ELR (cell line): ENCODE data around the gene GOLGA1.

ENCODE experiments used
- DNase-seq: peaks from one replicate; pipeline ENCODE4 v3.0.0-alpha.2; 2015; ENCODE audit warnings: low read depth

Gene GOLGA1

DNA sequence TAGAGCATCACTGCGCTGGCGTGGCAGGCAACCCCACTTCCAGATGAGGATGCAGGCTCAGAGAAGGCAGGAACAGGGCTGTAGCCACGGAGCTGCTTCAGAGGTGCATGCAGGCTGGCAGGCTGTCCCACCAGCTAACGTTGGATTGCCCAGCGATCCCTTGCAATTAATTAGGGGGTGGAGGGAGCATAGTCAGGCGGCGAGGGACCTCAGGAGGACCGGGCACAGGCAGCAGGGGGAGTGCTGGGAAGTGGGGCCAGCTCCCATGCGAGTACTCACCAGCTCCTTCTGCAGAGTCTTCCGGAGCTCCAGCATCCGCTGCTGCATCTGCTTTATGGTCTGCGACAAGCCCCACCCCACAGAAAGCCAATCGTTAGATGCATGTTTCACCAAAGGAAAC, 58.7 kb downstream of the GOLGA1 start:
- DNase-seq, result no peak

DNA sequence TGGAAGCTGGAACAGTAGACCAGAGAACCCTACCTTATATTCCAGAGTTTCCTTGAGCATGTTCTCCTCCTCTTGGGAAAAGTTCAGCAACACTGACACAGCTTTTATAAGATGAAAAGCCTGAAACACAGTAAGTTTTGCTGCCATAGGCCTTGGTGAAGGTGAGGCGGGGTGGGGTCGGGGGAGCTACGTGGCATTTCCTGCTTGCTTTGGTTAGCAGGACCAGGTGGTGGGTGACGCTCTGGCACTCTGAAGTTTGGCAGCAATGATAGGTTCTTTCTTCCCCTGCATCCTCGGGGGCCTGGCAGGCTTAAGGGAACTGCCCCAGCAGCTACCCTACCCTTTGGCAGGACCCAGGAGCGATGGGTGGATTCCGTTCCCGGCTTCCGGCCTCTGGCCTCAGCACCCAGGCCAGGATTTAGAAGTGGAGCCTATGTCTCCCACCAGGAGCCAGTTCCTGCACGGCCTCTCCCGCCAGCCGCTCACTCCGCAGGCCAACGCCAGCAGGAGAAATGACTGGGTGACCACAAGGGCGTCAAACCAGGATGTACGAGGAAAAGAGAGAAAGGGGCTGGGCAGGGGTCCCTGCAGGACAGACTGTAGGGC, 59.6 kb downstream of the GOLGA1 start:
- DNase-seq, result no peak

DNA sequence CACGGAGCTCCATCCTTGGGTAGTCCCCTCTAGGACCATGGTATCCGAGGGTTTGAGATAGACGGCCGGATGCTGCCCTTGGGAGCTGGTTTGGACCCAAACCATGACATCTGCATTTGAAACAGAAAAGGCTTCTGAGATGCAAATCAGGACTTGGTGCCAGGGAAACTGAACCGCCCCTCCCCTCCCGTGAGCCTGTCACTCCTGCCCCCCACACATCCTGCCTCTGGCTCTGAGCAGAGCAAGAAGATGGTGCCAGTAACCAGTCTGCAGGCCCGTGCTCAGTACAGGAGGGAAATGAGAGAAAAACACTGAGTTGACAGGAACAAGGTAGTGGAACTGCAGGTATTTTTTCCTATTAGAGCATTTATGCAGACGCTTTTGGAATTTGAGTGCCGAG, 60.4 kb downstream of the GOLGA1 start:
- DNase-seq, result no peak

DNA sequence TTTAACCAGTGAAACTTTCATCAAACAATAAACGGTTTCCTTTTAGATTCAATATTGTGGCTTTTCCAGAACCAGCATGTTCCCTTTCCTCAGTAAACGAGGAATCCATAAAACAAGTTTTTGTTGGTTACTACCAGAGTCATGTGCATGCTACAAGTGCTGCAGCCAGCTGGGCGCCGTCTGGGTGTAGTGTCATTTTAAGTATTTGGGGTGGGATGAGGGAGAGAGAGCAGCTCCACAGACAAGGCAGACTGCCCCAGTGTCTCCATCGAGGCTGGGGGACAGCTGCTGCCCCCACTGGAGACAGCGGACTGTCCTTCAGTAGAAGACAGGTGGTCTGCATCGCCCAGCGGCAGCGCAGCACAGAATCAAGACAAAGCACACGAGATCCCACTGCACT, 61.7 kb downstream of the GOLGA1 start:
- DNase-seq, result no peak

DNA sequence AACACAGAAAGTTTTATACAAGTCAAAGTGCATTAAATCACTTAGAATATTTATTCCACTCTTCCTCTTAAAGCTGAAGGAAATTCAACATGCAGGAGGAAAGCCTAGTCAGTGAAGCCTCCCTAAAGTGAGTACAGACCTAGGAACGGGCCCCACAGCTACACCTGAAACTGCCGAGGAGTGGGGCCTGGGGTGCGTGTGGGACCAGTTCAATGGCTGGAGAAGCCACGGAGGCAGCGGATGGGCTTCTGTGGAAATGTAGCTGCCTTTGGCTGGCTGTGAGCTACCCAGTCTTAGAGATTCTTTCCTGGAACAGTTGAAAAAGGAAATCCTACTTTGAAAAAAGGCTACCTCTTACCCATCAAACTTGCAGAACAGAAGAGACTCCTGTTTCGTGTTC, 62.4 kb downstream of the GOLGA1 start:
- DNase-seq, result no peak

DNA sequence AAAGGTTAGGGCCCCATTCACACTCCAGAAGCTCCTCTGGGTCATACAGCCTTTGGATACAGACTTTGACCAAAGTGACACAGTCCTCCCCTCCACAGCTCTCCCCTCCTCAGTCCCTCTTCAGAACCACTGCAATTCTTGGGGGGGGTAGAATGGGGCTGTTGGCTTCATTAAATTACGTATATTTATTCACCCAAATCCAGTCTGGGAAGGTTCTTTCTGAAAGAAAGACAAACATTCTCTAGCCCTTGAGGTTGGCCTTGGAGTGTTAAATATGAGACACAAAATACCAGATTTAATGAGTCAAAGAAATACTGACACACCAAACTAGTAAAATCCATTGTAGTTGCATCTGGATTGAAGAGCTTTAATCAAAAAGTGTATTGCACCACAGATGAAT, 62.9 kb downstream of the GOLGA1 start:
- DNase-seq, result no peak

DNA sequence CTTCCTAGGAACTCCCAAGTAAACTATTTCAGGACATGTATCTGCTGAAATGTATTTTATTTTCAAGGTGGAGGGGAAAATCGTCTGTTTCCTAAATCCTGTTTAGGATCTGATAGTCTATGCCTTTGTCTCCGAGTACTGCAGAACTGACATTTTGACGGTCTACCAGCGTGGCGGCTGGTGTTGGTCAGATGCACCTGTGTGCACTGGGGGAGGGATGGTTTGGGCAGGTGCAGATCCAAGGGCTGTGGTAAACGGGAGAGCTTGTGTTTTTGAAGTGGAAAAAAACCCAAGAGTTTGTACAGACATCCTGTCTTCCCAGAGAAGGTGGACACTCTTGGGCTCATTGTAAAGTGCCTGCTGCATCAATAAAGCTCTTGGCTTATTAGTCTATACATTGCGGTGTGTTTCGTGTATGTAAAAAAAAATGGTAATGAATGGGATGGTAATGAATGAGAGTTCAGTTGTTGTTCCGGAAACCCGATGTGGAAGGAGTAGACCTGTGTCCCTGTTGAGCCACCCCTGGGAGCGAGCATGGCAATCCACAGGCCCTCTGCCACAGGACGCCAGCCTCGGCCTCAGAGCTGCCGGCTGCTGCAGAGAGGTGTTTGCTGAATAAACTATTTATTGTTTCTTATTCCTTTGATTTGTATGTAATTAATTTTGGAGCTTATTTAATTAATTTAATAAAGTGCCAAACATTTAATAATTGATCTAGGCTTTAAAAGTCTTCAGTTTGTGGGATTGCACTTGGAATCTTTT, 63.7 kb downstream of the GOLGA1 start:
- DNase-seq, result no peak

DNA sequence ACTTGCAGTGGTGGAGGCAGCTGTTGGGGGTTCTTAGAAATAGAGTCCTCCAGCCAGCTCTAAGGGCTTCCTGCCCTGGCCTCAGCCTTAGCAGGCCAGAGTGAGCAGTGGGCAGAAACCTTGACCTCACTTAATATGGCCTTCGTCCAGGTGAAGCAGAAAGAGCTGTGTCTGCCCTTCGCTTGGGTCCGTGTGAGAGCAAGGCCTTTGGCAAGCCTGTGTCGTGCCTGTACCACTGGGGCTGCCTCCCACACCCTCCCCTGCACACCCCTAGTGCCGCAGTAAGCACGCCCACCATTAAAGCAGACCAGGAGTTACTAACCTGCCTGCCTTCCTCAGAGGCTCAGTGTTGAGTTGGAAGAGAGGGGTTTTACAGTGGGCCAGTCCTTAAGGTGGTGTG, 65.4 kb downstream of the GOLGA1 start:
- no peak for DNase-seq

DNA sequence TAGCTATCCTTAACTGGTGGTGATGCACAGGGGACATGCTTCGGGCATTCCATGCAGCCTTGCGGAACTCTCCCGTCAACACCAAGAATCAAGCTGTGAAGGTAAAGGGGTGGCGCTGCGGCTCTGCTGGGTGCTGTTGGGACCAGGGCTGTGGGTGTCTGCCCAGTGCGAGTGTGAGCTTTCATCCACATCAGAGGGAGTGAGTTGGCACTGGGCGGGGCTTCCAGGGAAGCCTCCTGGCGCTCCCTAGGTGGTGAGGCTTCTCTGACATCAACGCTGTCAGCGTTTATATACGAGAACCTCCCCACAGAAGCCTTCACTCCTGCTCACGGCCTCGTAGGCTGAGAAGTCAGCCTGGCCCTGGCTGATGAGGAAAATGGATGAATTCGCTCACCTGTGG, 67.2 kb downstream of the GOLGA1 start:
- no peak for DNase-seq

DNA sequence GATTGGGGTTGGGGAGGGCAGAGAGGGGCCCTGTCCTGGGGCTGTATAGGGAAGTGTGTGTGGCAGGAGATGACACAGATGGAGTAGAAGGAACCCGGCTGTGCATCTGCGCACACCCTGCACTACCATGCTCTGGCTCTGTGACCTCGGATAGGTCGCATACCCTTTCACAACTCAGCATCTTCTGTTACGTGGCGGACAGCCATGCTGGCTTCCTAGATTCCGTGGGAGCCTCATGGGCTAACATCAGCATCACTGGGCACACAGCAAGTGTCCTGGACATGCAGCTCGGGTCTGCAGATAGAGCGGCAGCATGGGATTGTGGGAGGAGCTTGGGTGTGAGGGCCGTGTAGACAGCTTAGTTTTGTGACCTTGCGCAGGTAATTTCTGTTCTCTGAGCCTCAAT, 69.7 kb downstream of the GOLGA1 start:
- DNase-seq, result no peak

DNA sequence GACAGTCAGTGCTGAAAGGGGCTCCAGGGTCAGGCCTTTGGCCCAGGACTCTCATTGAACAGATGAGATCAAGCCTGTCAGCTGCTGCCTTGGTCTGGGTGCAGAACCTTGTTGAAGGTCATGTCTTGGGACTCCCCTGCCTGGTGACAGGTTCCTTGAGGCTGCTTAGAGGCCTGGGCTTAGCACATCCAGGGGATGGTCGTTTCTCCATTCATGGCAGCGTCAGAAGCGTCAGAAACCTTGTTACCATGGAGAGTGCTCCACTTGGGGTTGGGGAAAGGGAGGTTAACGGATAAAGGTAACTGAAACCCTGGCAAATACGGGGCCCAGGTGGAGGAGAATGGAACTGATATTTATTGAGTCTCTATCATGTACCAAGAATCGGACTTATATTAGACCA, 70.2 kb downstream of the GOLGA1 start:
- DNase-seq, result no peak

DNA sequence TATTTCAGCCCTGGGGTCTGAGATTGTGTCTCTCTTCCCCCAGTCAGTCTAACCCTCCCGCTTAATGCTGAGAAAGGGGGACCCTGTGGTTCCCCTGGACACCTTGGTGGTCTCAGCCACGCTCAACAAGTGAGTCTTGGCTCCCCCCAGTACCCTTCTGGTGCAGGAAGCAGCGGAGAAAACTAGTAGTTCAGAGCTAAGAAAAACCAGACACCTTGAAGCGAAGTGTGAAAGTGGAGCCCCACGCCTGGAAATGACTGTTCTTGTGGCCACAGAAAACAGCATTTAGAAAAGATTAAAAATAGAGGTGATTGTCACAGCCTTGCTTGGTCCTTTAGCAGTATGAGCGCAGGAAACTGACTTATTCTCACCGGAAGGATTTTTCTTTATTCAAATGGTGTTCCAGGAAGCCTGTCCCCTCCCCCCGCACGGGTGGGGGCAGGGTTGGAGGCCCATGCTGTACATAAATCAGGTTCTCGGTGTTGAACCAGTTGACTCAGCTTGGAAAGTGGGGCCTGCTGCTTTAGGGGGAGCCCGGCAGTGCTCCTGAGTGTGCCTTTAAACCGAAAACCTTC, 70.8 kb downstream of the GOLGA1 start:
- peak; percentile 64 for DNase-seq

DNA sequence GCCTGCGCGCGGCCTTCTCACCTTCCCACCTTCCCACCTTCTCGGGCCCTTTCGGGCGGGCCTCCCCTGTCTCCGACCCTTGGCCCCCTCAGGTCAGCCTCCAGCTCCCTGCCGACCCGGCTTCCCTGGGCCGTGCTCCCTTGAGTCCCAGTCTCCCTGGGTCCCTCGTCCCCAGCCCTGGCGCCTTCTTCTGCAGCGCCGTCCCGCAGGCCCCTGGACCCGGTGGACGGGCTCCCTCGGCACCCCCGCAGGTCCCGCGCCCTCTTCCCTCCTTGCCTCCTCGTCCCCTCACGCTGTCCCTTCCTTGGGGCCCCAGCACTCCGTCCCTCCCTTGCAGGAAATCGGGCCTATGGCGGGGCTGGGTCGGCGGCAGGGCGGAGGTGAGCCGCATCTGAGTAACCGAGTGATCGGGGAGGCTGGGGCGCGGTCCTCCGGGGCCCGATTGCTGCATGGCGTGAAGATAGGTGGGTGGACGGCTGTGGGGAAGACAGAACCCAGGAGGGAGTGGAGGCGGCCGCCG, 71.4 kb downstream of the GOLGA1 start:
- peak; percentile 66 for DNase-seq

DNA sequence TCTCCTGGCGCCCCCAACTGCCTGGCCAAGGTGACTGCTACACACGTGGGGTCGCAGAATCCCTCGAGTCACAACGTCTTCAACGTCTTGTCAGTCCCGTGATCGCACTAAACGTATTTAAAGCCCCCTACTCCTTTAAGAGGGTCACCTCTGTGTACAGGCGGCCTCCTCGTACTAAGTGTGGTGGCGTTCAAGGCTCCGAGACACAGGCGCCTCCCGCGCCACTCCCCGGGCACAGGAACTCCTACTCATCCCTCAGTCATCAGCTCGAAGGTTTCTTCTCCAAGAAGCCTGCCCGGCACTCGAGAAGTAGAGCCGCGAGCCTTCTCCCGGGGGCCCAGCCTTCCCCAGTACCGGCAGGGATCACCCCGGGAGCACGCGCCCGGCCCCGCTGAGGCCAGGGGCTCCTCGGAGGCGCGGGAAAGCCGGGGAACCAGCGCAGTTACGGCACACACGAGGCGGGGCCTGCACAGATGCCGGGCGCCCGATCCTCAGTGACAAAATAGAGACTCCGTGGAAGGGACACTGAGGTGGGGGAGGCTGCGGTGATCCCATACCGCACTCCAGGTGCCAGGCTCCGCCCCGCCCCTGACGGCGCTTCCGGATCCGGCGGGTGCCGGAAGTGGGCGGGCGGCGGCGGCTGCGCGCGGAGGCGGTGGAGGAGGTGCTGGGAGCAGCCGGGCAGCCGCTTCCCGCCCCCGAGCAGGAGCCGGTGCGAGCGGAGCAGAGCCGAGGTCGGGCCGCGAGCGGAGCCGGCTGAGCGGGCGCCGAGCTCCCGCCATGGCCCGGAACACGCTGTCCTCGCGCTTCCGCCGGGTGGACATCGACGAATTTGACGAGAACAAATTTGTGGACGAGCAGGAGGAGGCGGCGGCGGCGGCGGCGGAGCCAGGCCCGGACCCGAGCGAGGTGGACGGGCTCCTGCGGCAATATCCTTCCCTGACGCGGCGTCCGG, 72.1 kb downstream of the GOLGA1 start:
- peak; percentile 90 for DNase-seq

DNA sequence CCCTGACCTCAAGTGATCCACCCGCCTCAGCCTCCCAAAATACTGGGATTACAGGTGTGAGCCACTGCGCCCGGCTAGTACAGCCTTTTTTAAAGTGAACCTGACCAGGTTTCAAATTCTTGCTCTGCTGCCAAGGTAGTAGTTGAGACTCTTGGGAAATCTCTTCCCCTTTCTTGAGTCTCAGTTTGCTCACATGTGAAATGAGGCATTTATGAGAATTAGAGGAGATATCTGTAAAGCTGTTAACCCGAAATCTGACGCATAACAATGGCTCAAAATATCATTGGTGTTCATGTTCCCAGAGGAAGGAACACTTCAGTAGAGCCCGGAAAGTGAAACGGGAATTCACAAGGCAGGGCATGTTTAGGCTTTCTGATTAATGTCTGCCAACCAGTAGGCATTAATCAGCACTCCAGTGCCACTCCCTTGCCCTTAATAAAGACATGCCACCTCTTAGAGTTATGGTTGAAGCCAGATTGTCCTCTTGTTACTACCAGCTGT, 77.5 kb downstream of the GOLGA1 start:
- no peak for DNase-seq

DNA sequence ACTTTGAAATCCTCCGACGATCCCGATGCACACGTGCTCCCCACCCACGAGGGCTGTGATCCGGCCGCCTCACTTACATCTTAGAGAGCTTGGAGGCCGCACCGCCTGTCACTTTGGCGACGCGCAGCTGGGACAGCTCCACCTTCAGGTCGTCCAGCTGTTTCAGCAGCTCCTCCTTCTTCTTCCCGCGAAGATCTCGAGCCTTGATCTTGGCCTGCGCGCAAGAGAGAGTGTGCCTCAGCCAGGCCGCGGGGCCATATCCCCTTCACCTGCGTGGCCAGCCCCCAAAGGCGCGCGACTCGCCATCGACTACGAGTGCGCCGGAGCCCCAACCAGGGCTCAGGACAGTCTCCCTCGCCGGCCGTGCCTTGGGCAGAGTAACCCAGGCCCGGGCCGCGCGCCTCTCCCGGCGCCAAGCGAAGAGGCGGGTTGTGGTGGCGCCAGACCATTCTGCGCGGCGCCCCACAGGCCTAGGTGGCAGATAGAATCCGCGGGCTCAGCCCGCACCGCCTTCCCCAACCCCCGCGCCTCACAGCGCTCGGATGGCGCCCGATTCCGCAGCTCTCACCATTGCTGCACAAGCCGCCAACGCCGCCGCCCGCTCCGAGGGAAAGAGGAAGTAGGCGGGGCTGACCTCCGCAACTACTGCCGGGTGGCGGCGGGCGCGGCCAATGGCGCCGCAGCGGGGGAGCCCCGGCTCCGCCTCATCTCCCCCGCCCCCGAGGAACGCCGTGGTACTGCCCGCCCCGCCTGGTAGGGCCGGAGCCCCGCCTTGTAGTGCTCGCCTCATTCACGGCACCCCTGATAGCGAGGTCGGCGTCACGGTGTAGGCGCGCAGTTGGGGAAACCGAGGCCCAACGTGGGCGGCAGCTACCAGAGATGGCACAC, 79.3 kb downstream of the GOLGA1 start, which contains the start of the genes ARPC5L and RPL35:
Gene ARPC5L, plus strand, starts transcription at position 789 of the 888 bp plus-strand sequence. CDS start 7,161 bp downstream, outside the sequence.
Gene RPL35, minus strand, starts transcription at position 616 of the 888 bp plus-strand sequence. Its CDS starts 45 bp downstream, at position 571.
- peak; percentile 96 for DNase-seq

DNA sequence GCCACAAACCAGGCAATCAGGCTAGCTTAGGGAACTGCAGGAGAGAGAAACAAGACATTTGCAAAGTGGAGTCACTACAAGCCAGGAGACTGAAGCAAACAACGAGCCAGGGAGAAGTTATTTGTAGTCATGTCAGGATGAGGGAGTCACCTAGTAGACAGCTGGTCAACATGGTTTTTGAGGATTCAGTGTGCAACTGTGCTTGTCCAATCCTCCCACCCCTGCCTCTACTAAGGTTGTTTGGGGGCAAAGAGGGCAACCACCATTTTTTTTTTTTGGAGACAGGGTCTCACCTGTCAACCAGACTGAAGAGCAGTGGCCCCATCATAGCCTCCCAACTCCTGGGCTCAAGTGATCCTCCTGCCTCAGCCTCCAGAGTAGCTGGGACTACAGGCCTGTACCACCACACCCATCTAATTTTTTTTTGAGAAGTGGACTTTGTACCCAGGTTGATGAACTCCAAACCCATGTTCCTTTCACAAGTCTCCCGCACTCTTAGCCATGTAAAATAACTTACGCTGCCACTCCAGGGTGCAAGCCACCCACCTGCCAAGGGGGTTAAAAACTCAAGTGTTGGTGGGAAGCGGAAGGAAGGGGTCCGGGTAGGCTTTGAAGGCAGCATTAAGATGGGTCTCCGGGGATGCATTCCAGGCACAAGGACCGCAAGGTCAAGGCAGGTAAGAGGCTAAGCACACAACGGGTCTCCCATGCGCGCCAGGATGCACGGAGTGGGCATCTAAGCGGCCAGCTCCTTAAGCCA, 80.1 kb downstream of the GOLGA1 start:
- no peak for DNase-seq

DNA sequence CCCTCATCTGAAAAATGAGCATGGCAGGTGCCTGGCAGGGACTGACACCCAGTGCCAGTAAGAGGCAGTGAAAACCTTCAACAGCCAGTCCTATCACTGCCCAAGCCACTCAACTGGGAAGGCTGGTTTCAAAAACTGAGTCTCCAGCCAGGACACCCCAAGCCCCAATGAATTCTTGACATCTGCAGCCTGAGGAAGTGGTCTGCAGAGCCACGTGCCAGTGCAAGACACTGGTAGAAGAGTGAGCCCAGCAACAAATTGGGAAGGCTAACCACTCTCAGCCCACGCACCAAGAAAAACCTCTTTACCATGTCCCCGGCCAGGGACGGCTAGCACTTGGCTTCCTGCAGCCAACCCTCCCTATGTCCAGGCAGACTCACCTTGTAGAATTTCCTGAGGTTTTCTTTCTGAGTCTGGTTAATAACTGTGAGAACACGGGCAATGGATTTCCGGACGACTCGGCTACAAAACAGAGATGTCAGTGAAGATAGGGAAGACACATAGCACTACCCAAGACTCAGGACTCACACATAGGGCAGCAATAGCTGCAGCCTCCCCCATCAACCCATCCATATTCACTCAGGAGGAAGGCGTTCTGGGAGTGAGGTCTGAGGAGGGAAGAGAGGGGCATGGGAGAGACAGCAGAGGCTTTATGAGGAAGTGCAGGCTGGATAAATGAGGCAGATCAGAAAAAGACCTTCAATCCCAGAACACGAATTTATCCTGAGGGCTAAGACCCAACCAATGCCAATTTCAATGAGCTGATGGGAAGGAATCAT, 80.9 kb downstream of the GOLGA1 start:
- no peak for DNase-seq
